D341Med (cell line): ENCODE data around the gene TRMT2A.

Source experiments
- DNase-seq: peaks from one replicate; pipeline ENCODE4 v3.0.0; 2012; ENCODE audit warnings: low spot score

The TRMT2A gene

GRCh38 chr22:20135265-20135664 lies 18.2 kb upstream of the TRMT2A start:
- no peak for DNase-seq

GRCh38 chr22:20133930-20134549 lies 17.0 kb upstream of the TRMT2A start:
- no peak for DNase-seq

DNA sequence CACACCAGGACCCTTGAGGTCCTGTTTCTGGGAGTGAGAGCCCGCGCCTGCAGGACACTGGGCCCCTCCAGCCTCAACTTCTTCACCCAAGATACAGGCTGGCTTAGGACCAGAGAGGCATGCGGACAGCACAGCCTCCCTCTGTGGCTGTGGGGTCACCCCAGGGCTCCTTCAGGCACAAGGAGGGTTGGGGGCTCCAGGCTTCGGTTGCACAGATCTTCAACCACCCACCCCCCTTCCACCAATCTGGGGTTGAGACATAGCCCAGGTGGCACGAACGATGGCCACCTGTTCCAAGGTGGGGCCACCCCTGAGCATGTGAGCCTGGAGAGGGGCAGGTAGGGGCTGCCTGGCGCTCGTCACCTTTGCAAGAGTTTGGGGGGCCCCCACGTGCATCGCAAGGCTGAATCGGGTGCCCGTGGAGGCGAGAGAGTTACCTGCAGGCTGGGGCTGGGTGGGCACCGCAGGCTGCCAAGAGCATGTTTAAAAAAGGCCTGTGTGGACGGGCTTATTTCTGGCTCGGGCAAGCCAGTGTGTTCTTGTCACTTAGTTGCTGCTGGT lies 15.7 kb upstream of the TRMT2A start:
- DNase-seq = no peak

DNA sequence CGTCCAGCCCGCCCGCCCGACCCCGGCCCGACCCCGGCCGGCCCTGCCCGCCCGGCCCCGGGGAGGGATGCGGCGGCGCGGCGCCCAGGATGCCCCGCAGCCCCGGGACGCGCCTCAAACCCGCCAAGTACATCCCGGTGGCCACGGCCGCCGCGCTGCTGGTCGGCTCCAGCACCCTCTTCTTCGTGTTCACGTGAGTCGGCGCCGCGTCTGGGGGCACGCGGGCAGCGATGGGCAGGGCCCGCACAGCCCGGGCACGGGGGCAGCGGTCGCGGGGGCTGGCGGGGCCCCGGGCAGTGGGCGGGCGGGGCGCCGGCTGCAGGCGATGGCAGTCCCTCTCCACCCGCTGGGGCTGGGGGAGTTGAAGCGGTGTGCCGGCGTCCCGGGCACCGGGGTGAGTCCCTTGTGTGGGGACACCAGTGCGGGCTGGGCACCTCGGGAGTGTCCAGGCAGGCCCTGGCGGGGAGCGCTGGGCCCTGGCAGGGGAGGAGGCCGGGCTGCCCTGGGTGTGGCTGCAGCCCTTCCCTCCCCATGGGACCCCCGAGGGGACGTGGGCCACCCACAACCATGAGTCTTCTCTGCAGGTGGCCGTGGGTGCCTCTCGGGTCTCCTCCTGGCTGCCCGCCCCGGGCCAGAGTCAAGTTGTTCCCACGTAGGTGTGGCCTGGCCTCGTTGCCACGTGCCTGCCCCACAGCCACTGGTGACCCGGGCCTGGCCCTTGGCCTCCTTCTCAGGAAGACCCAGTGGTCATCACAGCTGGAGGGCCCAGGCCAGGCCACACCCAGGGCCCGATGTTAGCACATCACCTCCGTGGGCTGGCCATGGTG lies 15.0 kb upstream of the TRMT2A start:
- peak; percentile 73 for DNase-seq

GRCh38 chr22:20131597-20131858 lies 14.5 kb upstream of the TRMT2A start, which contains the start of gene ZDHHC8:
ZDHHC8 (plus strand) TSS chr22:20131804; CDS start chr22:20131948, 144 bp downstream.
- DNase-seq = peak; percentile 81

GRCh38 chr22:20130731-20131596 lies 13.9 kb upstream of the TRMT2A start:
- DNase-seq = peak; percentile 90

DNA sequence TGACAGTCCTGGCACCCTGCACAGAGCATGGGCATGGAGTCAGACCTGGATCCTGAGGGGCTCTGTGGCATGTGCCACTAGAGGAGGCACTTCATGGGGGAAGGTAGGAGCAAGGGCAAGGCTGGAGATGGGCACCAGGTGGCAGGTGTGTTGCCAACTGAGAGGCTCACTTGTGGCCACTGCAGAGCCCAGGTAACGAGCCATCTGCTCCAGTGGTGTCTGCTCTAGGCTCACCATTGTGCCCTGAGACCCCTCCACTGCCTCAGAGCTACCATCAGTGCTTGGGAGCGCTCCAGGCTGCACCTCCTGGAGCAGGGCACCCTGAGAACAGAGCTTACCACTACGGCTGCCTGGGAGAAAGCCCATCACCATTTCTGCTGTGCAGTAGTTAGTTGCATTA lies 13.3 kb upstream of the TRMT2A start:
- DNase-seq = no peak

GRCh38 chr22:20129747-20130014 lies 12.7 kb upstream of the TRMT2A start:
- no peak for DNase-seq

DNA sequence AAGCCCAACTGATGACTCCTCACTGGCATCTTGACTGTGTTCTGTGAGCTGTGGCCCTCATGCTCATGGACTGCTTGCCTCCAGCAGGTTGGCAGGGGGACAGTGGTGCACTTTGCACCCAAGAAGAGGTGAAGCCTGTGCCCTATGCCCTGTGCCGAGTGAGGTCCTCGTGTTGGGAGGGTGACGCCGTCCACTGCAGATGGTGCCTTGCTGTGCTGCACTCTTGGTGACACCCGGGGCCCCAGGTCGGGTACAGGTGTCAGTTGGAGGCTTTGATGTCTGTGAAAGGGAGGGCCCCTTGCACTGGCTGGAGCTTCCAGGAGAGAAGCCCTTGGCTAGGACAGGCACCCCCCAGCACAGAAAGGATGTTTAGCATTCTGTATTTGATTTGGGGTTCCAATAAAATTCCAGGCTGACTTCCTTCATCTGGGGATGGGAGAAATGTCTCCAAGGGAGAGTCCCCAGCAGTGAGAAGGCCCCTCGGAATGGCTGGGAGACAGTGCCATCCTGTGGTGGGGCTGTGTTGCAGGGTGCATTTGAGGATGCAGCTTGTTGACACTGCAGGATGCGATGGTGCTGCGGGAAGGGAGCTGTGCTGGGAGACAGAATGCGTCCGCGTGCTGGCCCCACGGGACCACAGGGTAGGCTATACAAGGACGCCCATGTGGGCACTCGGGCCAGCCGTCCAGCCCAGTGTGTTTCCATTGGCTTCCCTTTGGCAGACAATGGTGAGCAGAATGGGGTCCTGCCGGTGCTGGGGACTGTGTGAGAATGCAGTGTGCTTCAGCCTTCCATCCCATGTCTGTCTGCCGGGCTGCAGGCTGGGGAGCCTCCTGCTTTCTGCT lies 12.1 kb upstream of the TRMT2A start:
- peak; percentile 73 for DNase-seq

GRCh38 chr22:20128619-20128901 lies 11.5 kb upstream of the TRMT2A start:
- no peak for DNase-seq

GRCh38 chr22:20127869-20128618 lies 11.0 kb upstream of the TRMT2A start:
- no peak for DNase-seq

DNA sequence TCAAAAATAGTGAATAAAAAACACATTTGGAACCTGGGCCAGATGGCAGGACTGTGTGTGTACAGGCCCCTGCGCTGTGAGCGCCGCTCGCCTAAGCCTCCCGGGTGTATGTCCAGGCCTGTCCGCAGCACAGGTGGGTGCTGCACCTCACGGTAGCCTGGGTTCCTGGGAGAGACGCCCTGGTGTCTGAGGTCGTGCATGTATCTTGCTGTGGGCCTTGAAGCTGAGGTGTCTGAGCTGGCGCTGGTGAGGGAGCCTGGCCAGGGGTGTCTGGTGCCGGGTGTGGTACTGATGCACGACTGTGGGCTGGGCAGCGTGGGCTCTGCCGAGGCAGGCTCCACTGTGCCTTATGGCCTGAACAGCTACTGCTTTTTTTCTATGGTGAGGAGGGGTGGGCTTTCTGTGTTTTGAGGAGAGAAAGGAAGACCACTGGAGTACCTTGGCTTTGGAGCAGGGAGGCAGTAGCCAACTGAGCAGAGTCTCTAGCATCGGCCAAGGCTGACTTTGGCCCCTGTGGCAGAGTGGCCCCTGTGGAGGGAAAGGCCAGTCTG lies 10.4 kb upstream of the TRMT2A start:
- DNase-seq = no peak

DNA sequence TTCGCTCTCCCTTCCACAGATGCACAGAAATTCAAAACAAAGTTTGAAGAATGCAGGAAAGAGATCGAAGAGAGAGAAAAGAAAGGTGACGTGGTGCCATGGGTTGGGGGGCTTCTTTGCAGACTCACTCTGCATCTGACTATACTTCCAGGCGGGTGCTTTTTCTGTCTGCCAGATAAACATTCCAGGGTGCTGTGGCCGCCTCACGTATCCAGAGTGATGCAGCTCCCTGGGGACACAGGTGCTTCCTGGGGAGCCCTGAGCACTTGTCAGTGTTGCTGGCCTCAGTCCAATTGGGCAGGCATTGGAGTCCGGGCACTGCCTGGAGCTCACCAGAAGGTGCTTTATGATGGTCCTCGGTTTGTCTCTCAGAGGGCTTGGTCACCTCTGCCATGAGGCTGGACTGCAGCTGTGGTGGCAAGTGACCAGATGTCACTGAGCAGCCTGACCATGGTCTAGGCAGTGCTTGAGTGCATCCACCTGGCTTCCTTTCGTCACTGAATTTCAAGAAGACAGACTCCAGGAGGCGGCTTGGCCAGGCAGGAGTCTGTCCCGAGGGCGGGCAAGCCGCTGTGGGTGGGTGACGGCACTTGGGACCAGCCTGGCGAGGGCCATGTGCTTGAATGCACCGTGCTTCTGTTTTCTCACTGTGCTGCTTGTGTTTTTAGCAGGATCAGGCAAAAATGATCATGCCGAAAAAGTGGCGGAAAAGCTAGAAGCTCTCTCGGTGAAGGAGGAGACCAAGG lies 9.4 kb upstream of the TRMT2A start:
- DNase-seq = no peak

- no peak for DNase-seq
Measured at GRCh38 chr22:20125201-20126174, 8.5 kb upstream of the TRMT2A start.

DNA sequence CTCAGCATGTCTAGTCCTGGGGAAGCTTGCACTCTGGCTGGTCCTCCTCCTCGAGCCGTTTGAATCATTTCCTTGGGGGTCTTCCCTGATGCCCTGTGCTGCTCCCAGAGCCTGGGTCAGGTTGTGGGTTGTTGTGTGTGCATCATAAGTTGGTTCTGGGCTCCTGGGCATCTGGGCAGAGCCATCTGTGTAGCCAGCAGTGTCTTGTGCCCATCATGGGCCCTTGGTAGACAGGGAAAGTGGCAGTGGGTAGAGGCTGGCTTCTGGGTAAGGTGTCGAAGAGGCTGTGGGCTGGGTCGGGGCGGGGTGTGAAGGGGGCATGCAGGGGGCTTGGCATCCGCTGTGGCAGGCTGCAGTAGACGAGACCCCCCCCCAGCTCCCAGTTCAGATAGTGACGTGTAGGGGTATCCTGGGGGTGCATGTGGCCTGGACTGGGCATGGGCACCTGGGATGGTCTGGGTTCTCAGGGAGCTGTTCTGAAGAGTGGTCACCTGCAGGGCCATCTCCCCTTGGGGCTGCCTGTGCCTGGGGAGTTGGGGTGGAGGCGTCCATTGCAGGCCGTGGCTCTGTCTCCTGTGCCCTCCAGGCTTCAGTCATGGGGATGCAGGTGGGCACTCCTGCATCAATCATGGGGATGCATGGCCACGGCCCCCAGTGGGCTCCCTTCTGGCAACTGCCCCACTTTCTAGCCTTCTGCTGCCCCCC lies 7.2 kb upstream of the TRMT2A start:
- no peak for DNase-seq

DNA sequence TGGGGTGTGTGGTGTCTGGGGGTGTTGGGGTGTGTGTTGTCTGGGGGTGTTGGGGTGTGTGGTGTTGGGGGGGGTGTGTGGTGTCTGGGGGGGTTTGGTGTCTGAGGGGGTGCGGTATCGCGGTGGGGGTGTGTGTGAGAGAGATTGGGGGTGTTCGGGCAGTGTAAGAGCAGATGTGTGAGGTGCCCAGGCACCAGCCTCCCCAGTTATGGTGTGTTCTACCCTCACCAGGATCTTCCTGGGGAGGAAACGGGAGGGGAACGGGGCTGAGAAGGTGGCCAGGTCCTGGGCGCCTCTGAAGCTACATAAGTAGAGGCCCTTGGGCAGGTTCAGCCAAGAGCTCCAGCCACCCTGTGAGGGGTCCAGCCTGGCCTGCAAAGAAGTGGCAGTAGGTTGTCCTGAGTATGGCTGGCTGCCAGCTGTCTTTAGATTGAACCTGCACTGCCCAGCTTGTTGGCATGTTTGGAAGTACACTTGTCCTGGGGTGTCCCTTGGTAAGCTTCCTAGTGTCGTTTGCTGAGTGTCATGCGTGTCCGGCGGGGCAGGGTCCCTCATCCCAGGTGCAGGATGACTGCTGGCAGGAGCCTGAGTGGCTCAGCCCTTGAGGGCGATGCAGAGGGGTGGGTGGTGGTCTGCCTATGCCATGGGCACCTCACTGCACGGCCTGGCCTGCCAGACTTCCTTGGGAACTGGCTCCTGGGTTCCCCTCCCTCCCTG lies 6.5 kb upstream of the TRMT2A start:
- no peak for DNase-seq

- no peak for DNase-seq
Measured at GRCh38 chr22:20121856-20122415, 4.9 kb upstream of the TRMT2A start.
